SH-SY5Y (cell line): ENCODE measurements around the gene KLHL42.

ENCODE experiments used
- GATA2 ChIP-seq: IDR thresholded peaks from 2 replicates; pipeline ENCODE4 v1.6.1; 2011; ENCODE audit warnings: mild to moderate bottlenecking, low read depth, low read length
- GATA3 ChIP-seq: IDR thresholded peaks from 2 replicates; pipeline ENCODE4 v1.6.1; 2011; ENCODE audit warnings: low read depth, mild to moderate bottlenecking, low read length, moderate library complexity

DNA sequence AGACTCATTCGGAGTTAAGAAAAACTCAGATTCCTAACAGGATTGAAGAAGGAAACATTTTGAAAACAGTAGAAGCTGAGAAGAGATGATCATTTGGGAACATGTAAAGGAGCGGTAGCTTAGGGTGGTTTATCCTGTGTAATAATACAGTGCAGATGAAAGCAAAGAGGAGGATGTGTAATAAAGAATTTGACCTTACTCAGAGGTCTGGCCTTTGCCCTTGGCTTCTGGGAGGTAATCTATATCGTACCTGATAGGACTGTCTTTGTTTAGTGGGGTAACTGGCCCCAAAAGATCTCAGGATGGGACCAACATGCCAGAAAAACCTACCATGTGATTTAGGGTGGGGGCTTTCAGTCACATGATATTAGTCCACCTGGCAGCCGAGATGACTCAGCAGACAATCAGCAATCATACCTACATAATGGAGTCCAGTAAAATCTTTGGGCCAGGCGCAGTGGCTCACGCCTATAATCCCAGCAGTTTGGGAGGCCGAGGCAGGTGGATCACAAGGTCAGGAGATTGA is 23.3 kb upstream of the KLHL42 start:
- TF ChIP-seq GATA2 (no peak), GATA3 (no peak)
